NCI-H1436 (cell line): ENCODE data around the gene NUMBL.
"Not testable (repeated sequence)": the region's sequence is repeated elsewhere in the genome, so short reads cannot be mapped to it uniquely, and the experiment has no call there.

Experiments used
- DNase-seq: peaks from one replicate; lab custom pipeline; 2025; lab: John Stamatoyannopoulos, UW

The NUMBL gene

DNA sequence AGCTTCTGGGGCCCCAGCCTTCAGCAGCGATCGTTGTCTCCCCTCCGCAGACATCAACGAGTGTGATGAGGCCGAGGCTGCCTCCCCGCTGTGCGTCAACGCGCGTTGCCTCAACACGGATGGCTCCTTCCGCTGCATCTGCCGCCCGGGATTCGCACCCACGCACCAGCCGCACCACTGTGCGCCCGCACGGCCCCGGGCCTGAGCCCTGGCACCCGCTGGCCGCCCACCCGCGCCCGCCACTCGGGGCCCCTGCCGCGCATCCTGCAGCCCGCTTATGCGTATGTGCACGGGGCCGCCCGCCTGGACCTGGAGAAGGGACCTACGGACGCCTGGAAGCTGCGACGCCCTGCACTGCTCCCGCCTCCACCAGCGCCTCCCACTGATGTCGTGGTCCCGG is 61.1 kb downstream of the NUMBL start:
- DNase-seq, result no peak

DNA sequence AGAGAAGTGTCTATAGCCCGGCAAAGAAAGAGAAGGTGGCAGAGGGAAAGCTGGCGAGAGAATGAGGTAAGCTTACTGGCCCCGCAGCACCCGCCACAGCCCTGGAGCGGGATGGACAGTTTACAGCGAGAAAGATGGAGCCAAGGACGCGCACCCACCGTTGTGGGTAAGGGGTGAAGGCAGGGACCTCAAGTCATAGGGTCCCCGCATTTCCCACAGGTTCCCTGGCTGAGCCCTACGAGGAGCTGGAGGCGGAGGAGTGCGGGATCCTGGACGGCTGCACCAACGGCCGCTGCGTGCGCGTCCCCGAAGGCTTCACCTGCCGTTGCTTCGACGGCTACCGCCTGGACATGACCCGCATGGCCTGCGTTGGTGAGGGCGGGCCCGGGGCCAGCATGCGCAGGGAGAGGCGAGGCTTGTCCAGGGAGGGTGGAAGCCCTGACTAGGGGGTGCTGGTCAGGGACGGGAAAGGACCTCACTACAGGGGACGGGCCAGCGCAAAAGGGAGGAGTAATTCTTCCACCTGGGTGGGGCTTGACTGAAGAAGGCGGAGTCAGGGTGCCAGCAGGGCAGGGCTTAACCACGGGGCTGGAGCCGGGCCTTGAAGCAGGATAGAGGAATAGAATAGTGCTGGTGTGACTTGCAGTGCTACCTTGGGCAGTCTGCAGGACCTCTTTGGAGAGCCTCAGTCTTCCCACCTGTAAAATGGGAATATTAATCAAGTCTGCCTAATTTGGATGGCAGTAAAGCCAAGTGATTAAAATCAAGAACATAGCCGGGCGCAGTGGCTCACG is 62.8 kb downstream of the NUMBL start:
- no peak for DNase-seq

DNA sequence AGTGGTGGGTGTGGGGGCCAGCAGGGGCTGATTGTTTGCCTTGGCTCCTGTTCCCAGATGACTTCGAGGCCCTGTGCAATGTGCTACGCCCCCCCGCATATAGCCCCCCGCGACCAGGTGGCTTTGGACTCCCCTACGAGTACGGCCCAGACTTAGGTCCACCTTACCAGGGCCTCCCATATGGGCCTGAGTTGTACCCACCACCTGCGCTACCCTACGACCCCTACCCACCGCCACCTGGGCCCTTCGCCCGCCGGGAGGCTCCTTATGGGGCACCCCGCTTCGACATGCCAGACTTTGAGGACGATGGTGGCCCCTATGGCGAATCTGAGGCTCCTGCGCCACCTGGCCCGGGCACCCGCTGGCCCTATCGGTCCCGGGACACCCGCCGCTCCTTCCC is 63.5 kb downstream of the NUMBL start:
- no peak for DNase-seq

DNA sequence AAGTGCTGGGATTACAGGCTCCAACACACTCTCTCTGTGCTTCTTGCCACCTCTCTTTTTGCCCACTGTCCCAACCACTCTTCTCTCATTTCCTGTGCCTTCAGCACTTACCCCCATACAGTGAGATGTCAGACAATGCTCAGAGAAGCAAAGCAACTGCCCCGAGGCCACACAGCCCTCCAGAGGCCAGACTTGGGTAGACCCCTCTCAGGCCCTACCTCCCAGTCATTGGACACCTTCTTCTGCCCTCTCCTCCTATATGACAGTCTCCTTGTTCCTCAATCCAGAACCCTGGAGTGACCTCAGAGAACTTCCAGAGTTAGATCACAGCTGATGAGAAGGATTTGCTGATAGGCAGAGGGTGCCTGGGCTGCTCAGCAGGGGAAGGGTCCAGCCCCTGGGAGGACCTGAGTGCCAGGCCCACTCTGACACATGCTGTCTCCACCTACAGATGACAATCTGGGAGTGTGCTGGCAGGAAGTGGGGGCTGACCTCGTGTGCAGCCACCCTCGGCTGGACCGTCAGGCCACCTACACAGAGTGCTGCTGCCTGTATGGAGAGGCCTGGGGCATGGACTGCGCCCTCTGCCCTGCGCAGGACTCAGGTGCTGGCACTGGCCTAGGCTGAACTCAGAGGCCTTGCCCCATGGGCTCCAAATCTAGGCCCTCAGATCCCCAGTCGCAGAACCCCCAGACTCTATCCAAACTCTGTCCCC is 64.9 kb downstream of the NUMBL start:
- DNase-seq, result no peak

DNA sequence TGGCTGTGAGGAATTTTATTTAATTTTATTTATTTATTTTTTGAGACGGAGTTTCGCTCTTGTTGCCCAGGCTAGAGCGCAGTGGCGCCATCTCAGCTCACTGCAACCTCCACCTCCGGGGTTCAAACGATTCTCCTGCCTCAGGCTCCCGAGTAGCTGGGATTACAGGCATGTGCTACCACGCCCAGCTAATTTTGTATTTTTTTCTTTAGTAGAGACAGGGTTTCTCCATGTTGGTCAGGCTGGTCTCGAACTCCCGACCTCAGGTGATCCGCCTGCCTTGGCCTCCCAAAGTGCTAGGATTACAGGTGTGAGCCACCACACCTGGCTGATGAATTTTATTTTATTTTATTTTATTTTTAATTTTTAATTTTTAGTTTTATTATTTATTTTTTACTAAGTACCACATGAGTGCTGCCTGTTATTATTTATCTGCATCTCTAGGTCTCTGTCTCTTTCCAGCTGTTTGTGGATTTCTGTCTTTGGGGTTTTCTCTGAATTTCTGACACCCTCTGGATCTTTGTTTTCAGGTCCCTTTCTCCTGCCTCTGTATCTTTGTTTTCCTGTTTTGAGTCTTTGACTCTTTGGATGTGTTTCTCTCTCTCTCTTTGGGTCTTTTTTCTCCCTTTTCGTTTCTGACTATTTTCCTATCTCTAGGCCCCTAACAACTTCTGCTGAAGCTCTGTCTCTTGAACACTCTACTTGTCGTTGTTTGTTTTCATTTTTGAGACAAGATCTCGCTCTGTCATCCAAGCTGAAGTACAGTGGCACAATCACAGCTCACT is 65.9 kb downstream of the NUMBL start:
- not testable (repeated sequence) for DNase-seq

DNA sequence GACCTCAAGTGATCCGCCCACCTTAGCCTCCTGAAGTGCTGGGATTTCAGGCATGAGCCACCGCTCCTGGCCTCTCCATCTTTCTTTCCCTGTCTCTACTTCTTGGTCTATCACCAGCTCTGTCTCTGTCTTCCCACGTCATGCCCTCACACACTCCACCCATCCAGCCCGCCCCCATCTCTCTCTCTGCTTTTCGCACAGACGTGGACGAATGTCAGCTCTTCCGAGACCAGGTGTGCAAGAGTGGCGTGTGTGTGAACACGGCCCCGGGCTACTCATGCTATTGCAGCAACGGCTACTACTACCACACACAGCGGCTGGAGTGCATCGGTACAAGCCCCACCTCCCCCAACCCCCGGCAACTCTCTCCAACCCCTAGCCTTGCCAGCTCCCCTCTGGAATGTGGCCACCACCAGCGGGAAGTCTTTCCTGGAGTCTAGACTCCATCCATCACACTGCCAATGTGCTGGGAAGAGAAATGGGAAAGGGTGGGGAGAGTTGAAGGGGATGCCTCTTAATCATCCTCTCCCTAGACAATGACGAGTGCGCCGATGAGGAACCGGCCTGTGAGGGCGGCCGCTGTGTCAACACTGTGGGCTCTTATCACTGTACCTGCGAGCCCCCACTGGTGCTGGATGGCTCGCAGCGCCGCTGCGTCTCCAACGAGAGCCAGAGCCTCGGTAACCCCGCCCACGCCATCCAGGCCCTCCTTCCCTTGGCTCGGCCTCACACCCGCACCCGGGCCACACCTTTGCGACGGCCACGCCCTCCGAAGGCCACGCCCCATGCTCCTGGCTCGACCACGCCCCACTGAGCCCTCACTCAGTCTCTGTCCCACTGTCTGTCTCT is 66.8 kb downstream of the NUMBL start:
- no peak for DNase-seq

DNA sequence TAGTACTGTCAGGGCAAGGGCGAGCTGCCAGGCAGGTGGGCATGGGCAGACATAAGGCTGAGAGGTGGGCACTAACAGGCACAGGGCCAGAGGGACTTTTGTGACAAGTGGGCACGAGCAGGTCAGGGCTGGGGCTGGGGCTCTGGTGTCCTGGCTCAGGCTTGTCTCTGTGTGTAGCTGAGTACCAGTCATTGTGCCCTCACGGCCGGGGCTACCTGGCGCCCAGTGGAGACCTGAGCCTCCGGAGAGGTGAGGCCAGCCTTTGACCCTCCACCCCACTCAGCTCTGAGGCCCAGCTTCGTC is 67.7 kb downstream of the NUMBL start:
- DNase-seq, result no peak

DNA sequence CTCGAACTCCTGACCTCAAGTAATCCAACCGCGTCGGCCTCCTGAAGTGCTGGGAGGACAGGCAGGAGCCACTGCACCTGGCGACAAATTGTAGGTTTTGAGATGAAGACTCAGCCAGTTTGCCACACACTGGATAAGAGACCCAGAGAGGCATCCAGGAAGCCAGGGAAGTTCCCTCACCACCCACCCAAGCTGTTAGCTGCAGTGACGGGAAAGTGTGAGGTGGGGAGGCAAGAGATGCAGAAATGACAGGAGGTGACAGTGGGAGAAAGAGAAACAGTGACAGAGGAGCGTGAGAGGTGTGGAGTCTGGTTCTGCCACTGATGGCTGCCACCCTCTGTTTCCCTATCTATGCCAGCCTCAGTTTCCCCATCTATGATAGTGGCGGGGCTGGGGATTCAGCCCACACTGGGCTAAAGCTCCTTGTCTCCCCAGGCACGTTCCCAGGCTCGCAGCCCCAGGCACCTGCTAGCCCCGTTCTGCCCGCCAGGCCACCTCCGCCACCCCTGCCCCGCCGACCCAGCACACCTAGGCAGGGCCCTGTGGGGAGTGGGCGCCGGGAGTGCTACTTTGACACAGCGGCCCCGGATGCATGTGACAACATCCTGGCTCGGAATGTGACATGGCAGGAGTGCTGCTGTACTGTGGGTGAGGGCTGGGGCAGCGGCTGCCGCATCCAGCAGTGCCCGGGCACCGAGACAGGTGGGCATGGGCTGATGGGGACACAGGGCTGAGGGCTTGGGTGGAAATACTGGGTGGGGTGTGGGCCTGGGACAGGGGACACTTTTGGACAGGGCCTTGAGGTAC is 68.3 kb downstream of the NUMBL start:
- no peak for DNase-seq

DNA sequence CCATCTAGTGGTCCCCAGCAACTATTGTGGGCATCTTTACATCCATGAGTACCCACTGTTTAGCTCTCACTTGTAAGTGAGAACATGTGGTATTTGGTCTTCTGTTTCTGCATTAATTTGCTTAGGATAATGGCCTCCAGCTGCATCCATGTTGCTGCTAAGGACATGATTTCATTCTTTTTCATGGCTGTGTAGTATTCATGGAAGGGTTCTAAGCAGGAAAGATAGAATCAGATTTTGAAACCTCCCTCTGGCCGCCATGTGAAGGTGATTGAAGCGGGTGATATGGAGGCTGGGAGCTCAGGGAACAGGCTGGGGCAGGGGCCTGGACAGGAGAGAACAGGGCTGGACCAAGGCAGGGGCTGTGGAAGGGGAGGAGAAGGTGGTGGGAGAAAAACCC is 69.2 kb downstream of the NUMBL start:
- no peak for DNase-seq

DNA sequence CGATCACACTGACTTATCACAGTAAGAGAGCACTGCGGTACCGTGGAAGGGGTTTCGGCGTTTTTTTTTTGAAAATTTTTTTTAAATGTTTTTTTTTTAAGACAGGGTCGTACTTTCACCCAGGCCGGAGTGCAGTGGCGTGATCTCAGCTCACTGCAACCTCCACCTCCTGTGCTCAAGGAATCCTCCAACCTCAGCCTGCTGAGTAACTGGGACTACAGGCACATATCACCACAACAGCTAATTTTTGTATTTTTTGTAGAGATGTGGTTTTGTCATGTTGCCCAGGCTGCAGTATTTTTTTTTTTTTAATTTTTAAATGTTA is 70.3 kb downstream of the NUMBL start:
- DNase-seq, result no peak

DNA sequence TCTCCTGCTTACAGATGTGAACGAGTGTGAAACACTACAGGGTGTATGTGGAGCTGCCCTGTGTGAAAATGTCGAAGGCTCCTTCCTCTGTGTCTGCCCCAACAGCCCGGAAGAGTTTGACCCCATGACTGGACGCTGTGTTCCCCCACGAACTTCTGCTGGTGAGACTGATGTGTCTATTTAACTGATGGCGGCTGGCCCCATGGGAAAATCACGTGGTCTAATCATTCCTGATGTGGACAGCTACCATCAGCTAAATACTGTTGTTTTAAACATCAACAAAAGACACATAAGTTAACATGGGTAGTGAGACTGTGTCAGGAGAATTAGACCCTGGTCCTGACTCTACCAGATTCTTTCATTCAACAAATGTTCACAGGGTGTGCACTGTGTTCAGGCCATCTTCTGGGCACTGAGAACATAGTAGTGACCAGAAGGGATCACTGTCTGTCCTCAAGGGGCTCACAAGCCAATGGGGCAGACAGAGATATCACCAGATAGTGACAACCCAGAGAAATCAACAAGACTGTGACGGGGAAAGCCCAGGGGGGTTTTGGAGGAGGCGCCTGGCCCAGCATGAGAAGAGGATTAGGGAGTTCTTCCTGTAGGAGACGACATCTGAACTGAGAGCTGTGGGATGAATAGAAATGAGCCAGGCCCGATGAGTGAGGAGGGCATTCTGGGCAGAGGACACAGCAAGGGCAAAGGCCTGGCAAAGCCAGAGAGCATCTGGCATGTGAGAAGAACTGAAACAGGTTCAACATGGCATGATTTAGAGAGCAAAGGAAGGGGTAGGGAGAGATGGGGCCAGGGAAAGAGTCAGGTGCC is 70.9 kb downstream of the NUMBL start:
- DNase-seq, result no peak

DNA sequence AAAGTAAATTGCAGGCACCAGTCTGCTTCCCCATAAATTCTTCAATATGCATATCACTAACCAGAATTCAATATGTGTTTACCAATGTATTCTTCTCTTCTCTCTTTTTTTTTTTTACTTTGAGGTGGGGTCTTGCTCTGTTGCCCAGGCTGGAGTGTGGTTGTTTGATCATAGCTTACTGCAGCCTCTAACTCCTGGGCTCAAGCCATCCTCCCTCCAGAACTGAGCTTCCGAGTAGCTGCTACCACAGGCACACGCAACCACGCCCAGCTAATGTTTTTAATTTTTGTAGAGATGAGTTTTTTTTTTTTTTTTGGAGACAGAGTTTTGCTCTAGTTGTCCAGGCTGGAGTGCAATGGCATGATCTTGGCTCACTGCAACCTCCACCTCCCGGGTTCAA is 72.5 kb downstream of the NUMBL start:
- no peak for DNase-seq

DNA sequence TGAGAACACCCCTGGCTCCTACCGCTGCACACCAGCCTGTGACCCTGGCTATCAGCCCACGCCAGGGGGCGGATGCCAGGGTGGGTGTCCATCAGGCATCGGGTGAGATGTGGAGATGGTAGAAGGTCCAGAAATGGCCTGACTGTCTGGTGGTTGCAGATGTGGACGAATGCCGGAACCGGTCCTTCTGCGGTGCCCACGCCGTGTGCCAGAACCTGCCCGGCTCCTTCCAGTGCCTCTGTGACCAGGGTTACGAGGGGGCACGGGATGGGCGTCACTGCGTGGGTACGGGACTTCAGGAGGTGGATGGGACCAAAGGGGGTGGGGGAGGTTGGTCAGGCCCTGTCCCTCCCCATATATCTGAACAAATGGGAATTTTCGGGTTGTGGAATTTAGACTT is 73.5 kb downstream of the NUMBL start:
- no peak for DNase-seq

DNA sequence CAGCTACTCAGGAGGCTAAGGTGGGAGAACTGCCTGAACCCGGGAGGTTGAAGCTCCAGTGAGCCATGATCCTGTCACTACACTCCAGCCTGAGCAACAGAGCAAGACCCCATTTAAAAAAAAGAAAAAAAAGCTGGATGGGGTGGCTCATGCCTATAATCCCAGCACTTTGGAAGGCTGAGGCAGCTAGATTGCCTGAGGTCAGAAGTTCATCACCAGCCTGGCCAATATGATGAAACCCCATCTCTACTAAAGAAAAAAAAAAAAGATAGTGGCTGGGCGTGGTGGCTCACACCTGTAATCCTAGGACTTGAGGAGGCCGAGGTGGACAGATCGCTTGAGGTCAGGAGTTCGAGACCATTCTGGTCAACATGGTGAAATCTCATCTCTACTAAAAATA is 74.3 kb downstream of the NUMBL start:
- DNase-seq, result no peak
